ENCODE results near the gene GPRIN3. TPM values are rescaled to one million over a fixed set of nuclear protein-coding genes. Genes with fewer than 3 reads are reported as not detected.

The GPRIN3 gene
- total RNA-seq, 1 experiment from 2014 or later, result not detected

DNA sequence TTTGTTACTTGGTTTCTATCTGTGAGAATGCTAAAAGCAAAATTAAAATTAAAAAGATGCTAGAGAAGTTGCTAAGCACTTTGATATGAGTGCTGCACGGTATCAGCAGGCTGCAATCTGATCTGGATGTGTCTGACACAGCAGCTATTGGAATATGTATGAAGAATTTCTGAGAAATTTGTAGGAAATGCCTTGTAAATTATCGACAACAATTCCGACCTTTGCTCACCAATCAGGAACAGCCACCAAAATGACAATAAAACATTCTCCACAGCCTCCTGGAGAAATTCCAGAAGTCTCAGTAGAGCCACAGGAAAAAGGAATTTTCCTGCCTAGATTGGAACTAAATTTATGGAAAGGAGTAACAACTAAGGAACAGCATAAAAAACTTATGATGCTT is 113.8 kb downstream of the GPRIN3 start:
- no peak overlapping the region for H3K27ac ChIP-seq (ENCODE audit: low read depth, low read length, poor library complexity, severe bottlenecking)
- CTCF ChIA-PET, result no interaction called here
- BruUV-seq (replicated peaks), result no TSS peak

More for the DNA sequence above, 113.8 kb downstream of the GPRIN3 start:
- DNase-seq (ENCODE audit: low spot score), result no peak
- no peaks in the 10 kb centered on the region for H3K9me3 ChIP-seq (ENCODE audit: low read depth, low read length, poor library complexity, severe bottlenecking)
- no peak overlapping the region for H3K4me3 ChIP-seq (ENCODE audit: low read depth, low read length, poor library complexity, severe bottlenecking)
- no peak for TF ChIP-seq EZH2 (IDR thresholded peaks at IDR 0.05; ENCODE audit: borderline replicate concordance, low read depth, low read length, poor library complexity, severe bottlenecking)
- TF ChIP-seq, protein P1, sequence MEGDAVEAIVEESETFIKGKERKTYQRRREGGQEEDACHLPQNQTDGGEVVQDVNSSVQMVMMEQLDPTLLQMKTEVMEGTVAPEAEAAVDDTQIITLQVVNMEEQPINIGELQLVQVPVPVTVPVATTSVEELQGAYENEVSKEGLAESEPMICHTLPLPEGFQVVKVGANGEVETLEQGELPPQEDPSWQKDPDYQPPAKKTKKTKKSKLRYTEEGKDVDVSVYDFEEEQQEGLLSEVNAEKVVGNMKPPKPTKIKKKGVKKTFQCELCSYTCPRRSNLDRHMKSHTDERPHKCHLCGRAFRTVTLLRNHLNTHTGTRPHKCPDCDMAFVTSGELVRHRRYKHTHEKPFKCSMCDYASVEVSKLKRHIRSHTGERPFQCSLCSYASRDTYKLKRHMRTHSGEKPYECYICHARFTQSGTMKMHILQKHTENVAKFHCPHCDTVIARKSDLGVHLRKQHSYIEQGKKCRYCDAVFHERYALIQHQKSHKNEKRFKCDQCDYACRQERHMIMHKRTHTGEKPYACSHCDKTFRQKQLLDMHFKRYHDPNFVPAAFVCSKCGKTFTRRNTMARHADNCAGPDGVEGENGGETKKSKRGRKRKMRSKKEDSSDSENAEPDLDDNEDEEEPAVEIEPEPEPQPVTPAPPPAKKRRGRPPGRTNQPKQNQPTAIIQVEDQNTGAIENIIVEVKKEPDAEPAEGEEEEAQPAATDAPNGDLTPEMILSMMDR (conservative IDR thresholded peaks at IDR 0.05; ENCODE audit: low read depth, low read length), result no peak
- H3K4me1 ChIP-seq (ENCODE audit: insufficient read depth, low read length, poor library complexity, severe bottlenecking), result no peaks in the 10 kb centered on the region
- H3K27me3 ChIP-seq (replicated peaks; ENCODE audit: insufficient read depth, low read depth, low read length, poor library complexity), result no peaks in the 10 kb centered on the region
- intact Hi-C loops (cut with micrococcal nuclease; ENCODE audit: unreplicated experiment), result no loop called here
- H3K36me3 ChIP-seq (ENCODE audit: insufficient read depth, low read length, poor library complexity, severe bottlenecking), result no peaks in the 10 kb centered on the region
- POLR2A ChIA-PET (ENCODE audit: low non-redundant PET), result no interaction called here

Other genes with a start within 250 kb of the GPRIN3 start
- 2.8 TPM in 2 replicates for gene TIGD2, start 196.3 kb downstream of the GPRIN3 start, total RNA-seq (2021)

Measured in A673 (cell line).